SW 1271 (cell line): Measurements from ENCODE around the gene TNFAIP6.
"Not testable (repeated sequence)": the region's sequence is repeated elsewhere in the genome, so short reads cannot be mapped to it uniquely, and the experiment has no call there.

ENCODE experiments used
- DNase-seq, 2 experiments: peaks; one replicate each; lab custom pipeline; 2025; lab: John Stamatoyannopoulos, UW

TNFAIP6 gene

GRCh38 chr2:151357359-151357758 lies at the start of gene TNFAIP6:
TNFAIP6 (plus strand) TSS chr2:151357592; CDS start chr2:151357667, 75 bp downstream.
- no peak for DNase-seq

DNA sequence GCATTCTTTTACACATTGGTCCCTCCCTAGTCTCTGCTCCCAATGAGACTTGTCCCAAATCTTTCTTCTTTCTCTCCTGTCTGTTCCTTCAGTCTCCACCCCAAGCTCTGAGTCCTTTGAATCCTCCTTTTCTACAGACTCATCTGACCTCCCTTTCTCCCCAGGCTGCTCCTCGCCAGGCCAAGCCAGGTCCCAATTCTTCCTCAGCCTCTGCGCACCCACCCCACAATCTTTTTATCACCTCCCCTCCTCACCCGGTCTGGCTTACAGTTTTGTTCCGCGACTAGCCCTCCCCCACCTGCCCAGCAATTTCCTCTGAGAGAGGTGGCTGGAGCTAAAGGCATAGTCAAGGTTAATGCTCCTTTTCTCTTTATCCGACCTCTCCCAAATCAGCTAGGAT lies 47.1 kb upstream of the TNFAIP6 start:
- DNase-seq, result not testable (repeated sequence)

DNA sequence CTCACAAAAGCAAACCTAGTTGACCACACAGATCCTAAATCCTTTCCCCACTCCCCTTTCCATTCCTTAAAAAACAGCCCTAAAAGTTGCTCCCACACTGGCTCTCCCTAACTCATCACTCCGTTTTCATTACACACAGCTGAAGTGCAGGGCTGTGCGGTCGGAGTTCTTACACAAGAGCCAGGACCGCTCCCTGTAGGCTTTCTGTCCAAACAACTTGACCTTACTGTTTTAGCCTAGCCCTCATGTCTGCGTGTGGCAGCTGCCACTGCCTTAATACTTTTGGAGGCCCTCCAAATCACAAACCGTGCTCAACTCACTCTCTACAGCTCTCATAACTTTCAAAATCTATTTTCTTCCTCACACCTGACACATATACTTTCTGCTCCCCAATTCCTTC lies 45.0 kb upstream of the TNFAIP6 start:
- not testable (repeated sequence) for DNase-seq

GRCh38 chr2:151315381-151315903 lies 42.0 kb upstream of the TNFAIP6 start:
- DNase-seq, result no peak

GRCh38 chr2:151325581-151326095 lies 31.8 kb upstream of the TNFAIP6 start:
- DNase-seq, result no peak

DNA sequence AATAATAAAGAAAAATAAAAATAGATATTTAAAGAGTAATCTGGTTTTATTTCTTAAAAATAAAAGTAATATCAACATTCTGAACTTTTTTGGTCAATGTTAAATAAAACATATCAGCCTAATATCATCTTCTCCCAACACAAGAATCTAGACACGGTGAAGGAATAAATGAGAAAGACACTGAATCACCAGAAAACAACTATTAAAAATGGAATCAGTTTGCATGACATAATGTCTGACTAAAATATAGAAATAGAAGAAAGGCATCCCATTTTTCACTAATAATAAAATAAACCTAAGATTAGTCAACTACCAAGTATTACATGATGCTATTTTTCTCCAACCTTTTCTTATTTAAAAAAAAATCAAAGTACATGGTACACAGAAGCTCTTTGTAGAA lies 30.8 kb upstream of the TNFAIP6 start:
- no peak for DNase-seq

DNA sequence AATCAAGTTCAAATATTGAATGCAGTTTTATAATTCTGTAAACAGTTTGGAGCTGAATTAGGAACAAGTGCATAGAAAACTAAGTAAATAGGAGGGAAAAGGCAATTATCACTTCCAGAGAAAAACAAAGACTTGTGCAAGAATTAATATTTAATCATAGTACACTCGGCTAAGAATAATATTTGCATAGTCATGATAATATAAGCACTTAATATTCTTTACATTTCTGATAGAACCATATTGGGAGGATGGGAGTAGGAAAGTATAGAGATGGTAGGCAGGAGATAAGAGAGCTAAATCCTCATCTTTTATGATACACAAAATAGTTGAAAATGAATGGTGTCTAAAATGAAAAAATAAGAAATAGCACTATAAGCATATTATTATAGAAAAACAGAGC lies 27.4 kb upstream of the TNFAIP6 start:
- no peak for DNase-seq

- no peak for DNase-seq
Measured at GRCh38 chr2:151333083-151333482, 24.3 kb upstream of the TNFAIP6 start.

DNA sequence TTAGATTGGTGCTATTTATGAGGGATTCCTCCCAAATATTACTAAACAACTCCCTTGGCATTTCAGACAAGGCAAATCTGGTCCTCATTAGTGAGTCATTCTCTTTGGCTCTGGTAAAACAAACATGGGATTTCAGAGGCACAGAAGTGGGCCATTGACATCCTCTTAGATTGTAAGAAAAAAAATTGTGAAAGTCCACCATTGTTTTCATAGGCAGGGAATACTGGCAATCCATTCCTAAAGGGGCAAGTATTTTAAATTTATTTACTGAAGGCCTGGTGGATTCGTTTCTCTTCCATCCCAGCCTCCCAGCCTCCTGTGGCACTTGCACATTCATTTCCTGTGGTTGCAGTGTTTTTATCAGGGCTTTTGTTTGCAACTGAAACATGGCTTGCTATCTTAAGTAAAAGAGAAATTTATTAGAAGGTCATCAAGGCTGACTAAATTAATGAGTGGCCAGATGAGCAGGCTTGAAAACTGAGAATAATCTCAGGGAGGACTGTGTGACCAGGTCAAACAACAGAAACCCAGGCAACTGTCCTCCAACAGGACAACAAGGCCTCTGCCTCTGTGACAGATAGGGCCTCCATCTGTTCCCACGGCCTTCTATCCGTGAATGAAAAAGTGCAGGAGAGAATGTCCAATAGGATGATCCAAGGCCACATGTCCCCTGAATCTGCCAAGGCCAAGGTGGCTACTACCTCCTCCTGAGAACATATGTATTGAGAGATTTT lies 23.1 kb upstream of the TNFAIP6 start:
- no peak for DNase-seq

- no peak for DNase-seq
Measured at GRCh38 chr2:151336863-151337371, 20.5 kb upstream of the TNFAIP6 start.

GRCh38 chr2:151337643-151338042 lies 19.7 kb upstream of the TNFAIP6 start:
- DNase-seq, result no peak

GRCh38 chr2:151338115-151338514 lies 19.3 kb upstream of the TNFAIP6 start:
- DNase-seq, result no peak

DNA sequence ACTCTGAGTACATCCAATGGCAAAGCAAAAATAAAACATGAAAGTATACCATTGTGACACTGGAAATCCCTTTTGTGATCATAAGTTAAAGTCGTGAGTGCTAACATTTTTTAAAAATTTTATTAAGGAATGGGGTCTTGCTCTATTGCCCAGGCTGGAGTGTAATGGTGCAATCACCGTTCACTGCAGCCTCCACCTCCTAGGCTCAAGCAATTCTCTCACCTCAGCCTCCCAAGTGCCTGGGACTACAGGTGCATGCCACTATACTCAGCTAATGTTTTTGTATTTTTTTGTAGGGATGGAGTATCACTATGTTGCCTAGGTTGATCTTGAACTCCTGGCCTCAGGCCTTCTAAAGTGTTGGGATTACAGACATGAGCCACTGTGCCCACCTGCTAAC lies 14.3 kb upstream of the TNFAIP6 start:
- DNase-seq, result no peak

DNA sequence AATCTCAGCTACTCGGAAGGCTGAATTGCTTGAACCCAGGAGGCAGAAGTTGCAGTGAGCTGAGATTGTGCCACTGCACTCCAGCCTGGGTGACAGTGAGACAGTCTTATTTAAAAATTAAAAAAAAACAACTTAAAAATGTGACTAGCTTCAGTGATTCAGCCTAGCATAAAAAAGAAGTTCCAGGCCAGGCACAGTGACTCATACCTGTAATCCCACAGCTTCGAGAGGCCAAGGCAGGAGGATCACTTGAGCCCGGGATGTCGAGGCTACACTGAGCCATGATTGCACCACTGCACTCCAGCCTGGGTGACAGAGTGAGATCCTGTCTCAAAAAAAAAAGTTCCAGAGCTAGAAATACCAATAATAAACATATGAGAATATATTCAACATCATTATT lies 13.2 kb upstream of the TNFAIP6 start:
- DNase-seq, result not testable (repeated sequence)

GRCh38 chr2:151344906-151345305 lies 12.5 kb upstream of the TNFAIP6 start:
- no peak for DNase-seq

DNA sequence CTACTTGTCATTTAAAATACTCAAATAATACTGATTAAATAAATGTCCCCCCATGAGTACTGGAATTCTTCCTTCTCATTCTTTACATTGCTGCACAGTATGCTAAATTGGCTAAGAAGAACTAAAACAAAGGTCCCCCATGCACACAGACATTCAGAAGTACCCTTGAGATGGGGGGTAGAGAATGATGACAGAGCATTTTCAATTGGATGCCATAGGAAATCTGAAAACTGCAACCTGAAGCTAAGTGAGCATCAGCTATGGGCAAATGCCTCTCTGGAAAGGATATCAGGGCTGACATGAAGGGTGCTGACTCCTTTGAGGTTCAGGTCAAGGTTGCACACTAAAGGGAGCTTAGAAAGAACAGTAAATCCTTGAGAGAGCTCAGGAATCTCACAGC lies 10.1 kb upstream of the TNFAIP6 start:
- DNase-seq, result no peak

GRCh38 chr2:151347906-151348305 lies 9.5 kb upstream of the TNFAIP6 start:
- no peak for DNase-seq

- no peak for DNase-seq
Measured at GRCh38 chr2:151350579-151351195, 6.7 kb upstream of the TNFAIP6 start.

- DNase-seq, result no peak
Measured at GRCh38 chr2:151353995-151354394, 3.4 kb upstream of the TNFAIP6 start.

DNA sequence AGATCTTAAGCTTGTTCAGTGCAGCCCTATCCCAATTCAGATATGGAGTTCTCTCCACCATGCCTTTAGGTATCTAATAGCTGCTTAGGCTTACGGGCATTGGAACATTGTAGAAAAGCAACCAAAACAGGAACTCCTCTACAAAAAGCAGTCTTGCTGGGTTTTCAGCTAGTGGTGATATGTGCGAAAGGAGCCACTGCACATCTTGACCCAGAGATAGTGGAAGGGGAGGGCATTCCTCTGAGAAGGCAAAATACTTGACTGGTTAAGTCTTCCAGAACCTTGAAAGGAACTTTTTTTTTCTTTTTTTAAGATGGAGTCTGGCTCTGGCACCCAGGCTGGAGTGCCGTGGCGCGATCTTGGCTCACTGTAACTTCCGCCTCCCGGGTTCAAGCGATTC lies 2.6 kb upstream of the TNFAIP6 start:
- no peak for DNase-seq

GRCh38 chr2:151358166-151358970 lies 976 bp downstream of the TNFAIP6 start:
- no peak for DNase-seq

DNA sequence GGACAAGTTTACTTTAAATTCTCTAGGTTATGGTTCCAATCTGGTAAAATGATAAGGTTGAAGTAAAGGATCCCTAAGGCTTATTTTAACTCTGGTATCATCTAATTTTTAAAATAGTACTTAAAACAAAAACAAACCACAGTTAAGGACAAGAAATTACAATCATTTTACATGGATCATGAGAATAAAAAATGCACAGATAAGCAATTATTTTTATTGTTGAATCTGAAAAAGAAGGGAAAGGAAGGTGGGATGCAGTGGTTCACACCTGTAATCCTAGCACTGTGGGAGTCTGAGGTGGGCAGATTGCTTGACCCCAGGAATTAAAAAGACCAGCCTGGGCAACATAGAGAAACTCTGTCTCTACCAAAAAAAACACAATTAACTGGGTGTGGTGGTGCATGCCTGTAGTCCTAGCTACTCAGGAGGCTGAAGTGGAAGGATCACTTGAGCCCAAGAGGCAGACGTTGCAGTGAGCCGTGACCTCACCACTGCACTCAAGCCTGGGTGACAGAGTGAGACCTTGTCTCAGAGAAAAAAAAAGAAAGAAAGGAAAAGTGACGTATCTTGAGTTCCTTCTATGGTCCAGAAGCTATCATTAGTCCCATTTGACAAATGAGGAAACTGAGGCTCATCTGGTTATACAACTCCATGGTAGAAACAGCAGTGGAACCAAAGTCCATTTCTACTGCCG lies 2.5 kb downstream of the TNFAIP6 start:
- no peak for DNase-seq
